Measurements from ENCODE around the gene HIP1. TPM values are rescaled to one million over a fixed set of nuclear protein-coding genes. Genes with fewer than 3 reads are reported as not detected.

Gene HIP1
- polyA plus RNA-seq, 3 donors: 4.3 to 14.8 (median 5.3) TPM

DNA sequence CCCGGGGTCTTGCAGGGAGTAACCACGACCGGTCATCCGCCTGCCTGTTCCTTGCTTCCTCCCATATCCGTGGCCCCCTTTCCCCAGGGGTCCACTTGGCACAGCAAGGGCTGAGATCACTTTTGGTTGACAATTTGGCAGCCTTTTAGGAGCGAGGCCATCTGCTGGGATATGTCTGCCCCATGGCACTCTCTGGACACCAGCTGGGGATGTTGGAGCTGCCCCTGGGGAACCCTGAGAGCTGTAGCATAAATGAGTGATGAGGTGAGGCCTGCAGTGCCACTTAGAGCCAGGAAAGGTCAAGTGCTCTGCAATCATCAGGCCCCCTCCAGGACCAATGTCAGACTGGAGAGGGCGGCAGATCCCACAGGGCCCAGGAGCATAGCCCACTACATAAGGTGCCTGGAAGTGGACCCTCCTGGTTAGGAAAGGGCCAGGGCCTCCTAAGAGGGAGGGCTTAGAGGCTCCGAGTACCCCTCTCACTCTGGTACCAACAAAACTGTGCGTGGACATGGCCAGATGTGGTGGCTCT lies 92.1 kb downstream of the HIP1 start:
- H3K27ac ChIP-seq (ENCODE audit: low read depth in 1 of 2, low read length in 2 of 2): no peak overlapping the region
- Mint-ChIP-seq H3K4me1 (peaks cover 9% of the 10 kb centered on the region), H3K9me3 (peaks cover 2 to 8% (median 5%) of the 10 kb centered on the region in 7 donors), H3K36me3 (peaks cover 0 to 4% of the 10 kb centered on the region in 2 donors), H3K27me3 (ENCODE audit: low read depth in 3 of 3) (peaks cover 0 to 4% (median under 1%) of the 10 kb centered on the region in 3 donors), H3K4me3 (peak overlapping the region in 1 of 2 donors; percentile 41), H3K27ac (peak overlapping the region in 1 of 7 donors; percentile 24)
- no peaks in the 10 kb centered on the region for H4K20me1 ChIP-seq (ENCODE audit: insufficient read depth, low read length)
- no peak overlapping the region for H3K4me2 ChIP-seq (replicated peaks; ENCODE audit: extremely low read depth, low read length, poor library complexity, severe bottlenecking)
- DNase-seq: no peak
- WGBS (ENCODE audit: insufficient coverage): 100% methylated on average over 6 of the region's 9 CpGs
- H2AFZ ChIP-seq (ENCODE audit: insufficient read depth, low read depth, low read length, poor library complexity, severe bottlenecking): no peak overlapping the region
- no peak for TF ChIP-seq CTCF (IDR thresholded peaks at IDR 0.05)
- peaks cover 0 to 2% of the 10 kb centered on the region in 2 donors for H3K9me3 ChIP-seq (replicated peaks in 1 of 2; ENCODE audit: control insufficient read depth in 1 of 2, insufficient read depth in 1 of 2, low read length in 2 of 2)
- H3K27me3 ChIP-seq (ENCODE audit: control insufficient read depth in 2 of 2, insufficient read depth in 2 of 2, low read length in 2 of 2): no peaks in the 10 kb centered on the region
- no peak overlapping the region for H3K9ac ChIP-seq (ENCODE audit: insufficient read depth, low read length, poor library complexity, severe bottlenecking)
- intact Hi-C loops (cut with micrococcal nuclease): no loop called here
- H3K36me3 ChIP-seq (replicated peaks in 1 of 2; ENCODE audit: control insufficient read depth in 1 of 2, insufficient read depth in 2 of 2, low read length in 2 of 2): no peaks in the 10 kb centered on the region
- peaks cover 6% of the 10 kb centered on the region in 2 donors for H3K4me1 ChIP-seq (ENCODE audit: control insufficient read depth in 1 of 2, insufficient read depth in 2 of 2, low read length in 2 of 2)
- no peaks in the 10 kb centered on the region for H3K79me2 ChIP-seq (ENCODE audit: insufficient read depth, low read length)
- H3K4me3 ChIP-seq (replicated peaks in 1 of 3; ENCODE audit: low read depth in 2 of 3, low read length in 3 of 3): no peak overlapping the region

GRCh38 chr7:75645570-75645969 lies 93.2 kb downstream of the HIP1 start:
- TF ChIP-seq CTCF (IDR thresholded peaks at IDR 0.05): no peak
- intact Hi-C loops (cut with micrococcal nuclease): no loop called here
- H3K27me3 Mint-ChIP-seq (ENCODE audit: low read depth in 3 of 3): peaks cover 0 to 2% (median 2%) of the 10 kb centered on the region in 3 donors

More at GRCh38 chr7:75645570-75645969, 93.2 kb downstream of the HIP1 start:
- peaks cover 0 to 2% of the 10 kb centered on the region in 2 donors for H3K9me3 ChIP-seq (replicated peaks in 1 of 2; ENCODE audit: control insufficient read depth in 1 of 2, insufficient read depth in 1 of 2, low read length in 2 of 2)
- no peak overlapping the region for H3K4me2 ChIP-seq (replicated peaks; ENCODE audit: extremely low read depth, low read length, poor library complexity, severe bottlenecking)
- no peak overlapping the region for H2AFZ ChIP-seq (ENCODE audit: insufficient read depth, low read depth, low read length, poor library complexity, severe bottlenecking)
- H3K9ac ChIP-seq (ENCODE audit: insufficient read depth, low read length, poor library complexity, severe bottlenecking): no peak overlapping the region
- no peak overlapping the region for H3K27ac ChIP-seq (ENCODE audit: low read depth in 1 of 2, low read length in 2 of 2)
- H3K79me2 ChIP-seq (ENCODE audit: insufficient read depth, low read length): no peaks in the 10 kb centered on the region
- peaks cover 2 to 3% of the 10 kb centered on the region in 2 donors for H3K4me1 ChIP-seq (ENCODE audit: control insufficient read depth in 1 of 2, insufficient read depth in 2 of 2, low read length in 2 of 2)
- peaks cover 0 to 4% of the 10 kb centered on the region in 2 donors for H3K36me3 Mint-ChIP-seq
- peaks cover 5% of the 10 kb centered on the region for H3K4me1 Mint-ChIP-seq
- no peaks in the 10 kb centered on the region for H4K20me1 ChIP-seq (ENCODE audit: insufficient read depth, low read length)
- no peak for DNase-seq
- H3K4me3 Mint-ChIP-seq: no peak overlapping the region
- WGBS (ENCODE audit: insufficient coverage): no CpG with 5 or more reads among the region's 2 CpGs
- peaks cover 2 to 8% (median 5%) of the 10 kb centered on the region in 7 donors for H3K9me3 Mint-ChIP-seq
- H3K27me3 ChIP-seq (ENCODE audit: control insufficient read depth in 2 of 2, insufficient read depth in 2 of 2, low read length in 2 of 2): no peaks in the 10 kb centered on the region
- H3K36me3 ChIP-seq (replicated peaks in 1 of 2; ENCODE audit: control insufficient read depth in 1 of 2, insufficient read depth in 2 of 2, low read length in 2 of 2): no peaks in the 10 kb centered on the region
- H3K4me3 ChIP-seq (replicated peaks in 1 of 3; ENCODE audit: low read depth in 2 of 3, low read length in 3 of 3): no peak overlapping the region
- H3K27ac Mint-ChIP-seq: peak overlapping the region in 1 of 7 donors; percentile 40
